Fibroblast of skin of left biceps (primary cell): ENCODE results near the gene RIPOR2.

Experiments used
- DNase-seq, 2 experiments: peaks; one replicate each; pipeline ENCODE4 v3.0.0-alpha.2; 2013; ENCODE audit warnings: low read depth in 2 of 2

The RIPOR2 gene

DNA sequence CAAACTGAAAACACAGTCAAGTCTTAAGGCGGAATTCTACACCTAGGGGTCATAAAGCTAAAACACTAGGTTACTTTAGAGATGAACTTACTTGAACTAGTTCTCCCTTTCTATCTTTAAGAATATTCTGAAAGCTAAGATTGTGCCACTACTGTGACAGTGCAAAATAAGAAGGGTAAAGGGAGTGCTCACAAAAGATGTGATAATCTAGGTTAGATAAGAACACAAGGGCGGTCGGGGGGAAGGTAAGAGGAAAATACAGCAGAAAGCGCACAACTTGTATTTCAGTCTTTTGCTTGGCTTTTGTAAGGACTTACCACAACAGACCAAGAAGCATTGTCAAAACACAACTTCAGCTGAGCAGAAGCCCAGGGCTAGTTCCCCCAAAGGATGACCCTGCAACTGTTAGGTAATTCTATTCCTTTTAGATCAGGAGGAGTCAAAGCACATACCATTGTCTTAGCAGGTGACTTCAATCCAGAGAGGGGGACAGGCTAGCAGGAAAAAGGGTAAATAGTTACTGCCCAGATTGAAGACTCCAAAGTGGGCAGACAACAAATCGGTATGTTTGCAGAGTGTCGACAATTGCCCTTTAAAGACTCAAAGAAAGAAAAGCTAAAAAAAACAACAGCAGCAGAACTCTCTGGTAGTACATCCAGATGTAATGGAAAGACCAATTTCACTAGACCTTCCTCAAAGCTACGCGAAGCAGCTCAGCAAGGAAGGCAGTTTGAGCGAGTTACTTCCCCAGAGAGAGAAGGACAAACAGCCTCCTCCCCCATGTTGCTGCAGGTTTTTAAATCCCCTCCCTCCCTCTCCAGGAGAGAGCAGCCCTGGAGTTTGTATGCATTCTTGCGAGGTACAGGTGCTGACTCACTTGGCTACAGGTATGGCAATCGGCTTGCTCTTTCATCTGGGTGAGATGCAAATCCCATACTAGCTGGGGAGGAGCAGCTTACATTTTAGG, 59.0 kb downstream of the RIPOR2 start:
- no peak for DNase-seq

DNA sequence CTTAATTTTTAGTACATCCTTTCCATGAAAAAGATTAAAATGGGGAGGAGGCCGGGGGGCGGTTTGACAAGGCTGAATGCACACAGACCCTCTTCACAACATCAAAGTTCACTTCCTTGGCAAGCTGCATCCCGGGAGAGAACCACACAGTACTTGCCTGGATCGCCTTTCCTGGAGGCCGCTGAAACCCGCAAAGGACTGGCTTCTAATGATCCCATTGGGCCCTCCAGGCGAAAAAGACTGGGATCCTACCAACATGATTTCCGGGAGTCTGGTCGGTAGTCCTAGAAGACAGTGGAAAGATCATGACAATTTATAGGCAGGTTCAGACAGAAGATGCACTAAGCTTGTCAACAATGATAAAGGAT, 60.2 kb downstream of the RIPOR2 start:
- DNase-seq: no peak

DNA sequence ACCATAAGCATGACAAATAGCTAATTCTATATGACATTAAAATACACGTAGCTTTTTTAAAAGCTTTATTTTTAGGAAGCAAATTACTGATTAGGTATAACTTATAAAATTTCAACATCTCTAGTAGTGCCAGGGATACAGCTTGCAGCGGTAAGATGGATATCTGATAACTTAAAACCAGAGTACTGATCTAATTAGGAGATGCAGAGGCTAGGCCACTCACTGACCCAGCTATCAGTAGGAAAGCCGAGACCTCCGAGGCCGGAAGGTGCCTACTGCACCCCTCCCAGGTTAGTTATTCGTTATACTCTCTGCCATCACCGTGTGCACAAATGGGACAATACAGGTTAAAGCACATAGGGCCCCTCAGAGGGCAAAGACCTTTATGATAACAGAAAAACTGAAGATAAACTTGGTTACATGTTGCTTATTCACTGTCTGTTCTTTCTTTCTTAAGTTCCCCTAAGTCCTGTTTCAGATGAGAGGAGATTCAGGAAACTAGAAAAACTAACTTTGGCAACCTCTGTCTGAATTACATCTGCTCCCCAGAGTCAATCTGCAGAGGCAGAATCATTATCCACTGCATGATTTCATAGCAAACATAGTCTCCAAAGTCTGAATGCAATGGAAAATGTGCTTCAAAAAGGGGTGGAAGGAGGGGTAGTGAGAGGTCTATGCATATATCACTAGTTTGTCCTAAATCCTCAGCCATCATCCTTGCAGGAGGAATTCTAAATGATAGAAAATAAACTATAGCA, 60.8 kb downstream of the RIPOR2 start:
- DNase-seq: no peak

DNA sequence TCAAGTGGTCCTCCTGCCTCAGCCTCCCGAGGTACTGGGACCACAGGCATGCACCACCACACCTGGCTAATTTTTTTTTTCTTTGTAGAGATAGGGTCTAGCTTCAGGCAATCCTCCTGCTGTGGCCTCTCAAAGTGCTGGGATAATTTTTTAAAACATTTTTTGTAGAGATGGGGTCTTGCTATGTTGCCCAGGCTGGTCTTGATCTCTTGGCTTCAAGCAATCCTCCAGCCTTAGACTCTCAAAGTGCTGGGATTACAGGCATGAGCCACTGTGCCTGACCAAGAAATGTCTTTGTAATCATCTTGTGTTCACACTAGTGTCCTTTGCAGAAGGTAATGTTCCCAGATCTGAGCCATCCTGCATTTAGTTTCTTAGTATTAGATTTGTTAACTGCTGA, 61.6 kb downstream of the RIPOR2 start:
- no peak for DNase-seq

- DNase-seq: no peak
Measured at GRCh38 chr6:24872779-24873178, 63.0 kb downstream of the RIPOR2 start.

DNA sequence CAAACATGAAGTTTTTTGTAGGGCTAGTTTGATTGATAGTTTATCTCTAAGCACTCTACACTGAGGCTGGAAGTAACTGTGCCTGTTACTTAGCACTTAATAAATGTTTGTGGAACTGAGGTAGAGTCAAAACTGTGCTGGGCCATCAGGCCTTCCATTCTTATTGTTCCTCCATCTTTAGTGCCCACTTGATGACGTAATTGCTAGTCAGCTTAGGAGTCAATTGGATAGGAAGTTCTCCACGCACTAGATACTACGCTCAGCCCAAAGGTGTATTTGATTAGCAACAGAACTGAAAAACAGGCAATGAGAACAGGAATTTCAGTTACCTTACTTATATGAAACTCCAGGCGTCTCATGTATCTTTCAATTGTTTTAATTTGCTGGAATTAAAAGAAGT, 67.0 kb downstream of the RIPOR2 start:
- DNase-seq: no peak

DNA sequence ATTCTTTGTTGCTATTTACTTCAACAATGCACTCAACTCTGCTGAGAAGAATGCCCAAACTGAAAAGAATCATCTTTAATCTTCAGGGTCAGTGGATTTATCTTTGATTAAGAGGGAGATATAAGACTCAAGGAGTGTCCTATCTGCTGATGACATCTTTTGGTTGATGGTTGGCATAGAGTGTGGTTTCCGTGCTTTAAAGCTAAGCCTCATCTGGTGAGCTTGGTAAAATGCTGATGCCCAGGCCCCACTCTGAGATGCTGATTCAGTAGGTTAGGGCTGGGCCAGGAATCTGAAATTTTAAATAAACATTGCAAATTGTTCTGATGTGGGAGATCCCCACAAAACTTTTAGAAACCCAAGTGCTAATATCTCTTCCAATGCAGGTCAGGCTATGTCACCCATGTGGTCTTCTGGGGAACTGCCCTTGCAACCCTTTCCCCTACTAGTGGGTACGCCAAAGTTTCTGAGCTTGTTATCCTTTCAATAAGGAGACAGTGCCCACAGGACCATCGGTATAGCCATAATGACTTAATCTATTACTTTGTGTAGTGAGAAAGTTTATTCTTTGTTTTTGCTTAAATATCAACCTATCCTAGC, 68.6 kb downstream of the RIPOR2 start:
- no peak for DNase-seq

DNA sequence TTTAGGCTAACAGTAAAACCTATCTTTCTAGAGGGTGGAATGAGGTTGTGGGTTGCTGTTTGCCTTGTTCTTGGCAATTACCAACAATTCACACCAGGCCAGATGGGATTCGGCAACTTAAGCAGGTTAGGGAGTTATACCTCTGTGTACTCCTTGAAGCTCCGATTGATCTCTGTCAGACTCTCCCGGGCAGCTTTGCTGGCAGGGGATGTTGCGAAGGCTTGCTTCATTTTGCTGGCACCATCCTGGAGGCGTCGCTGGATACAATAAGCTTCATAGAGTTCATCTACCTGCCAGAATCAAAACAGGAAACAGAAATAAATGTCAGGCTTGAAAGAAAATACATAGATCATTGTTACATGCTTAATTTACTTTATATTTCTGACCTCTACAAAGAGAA, 70.6 kb downstream of the RIPOR2 start:
- DNase-seq: no peak

DNA sequence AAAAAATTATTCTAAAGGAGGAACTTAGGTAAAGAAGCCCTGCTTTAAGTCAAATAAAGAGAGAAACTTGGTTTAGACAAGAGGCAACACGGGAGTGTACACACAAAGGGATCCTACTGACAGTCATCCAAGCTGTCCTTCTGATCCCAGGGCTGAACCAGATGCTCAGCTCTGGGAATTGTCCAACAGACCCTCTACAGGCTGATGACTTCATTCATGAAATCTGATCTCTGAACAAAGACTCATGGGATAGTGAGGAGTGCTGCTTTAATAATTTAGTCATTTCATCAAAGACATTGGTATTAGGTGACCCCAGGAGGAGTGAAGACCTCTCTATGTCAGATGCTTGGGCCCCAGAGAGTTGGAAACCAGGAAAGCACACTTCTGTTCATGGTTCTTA, 71.4 kb downstream of the RIPOR2 start:
- no peak for DNase-seq

GRCh38 chr6:24861934-24862333, 73.8 kb downstream of the RIPOR2 start:
- no peak for DNase-seq

GRCh38 chr6:24859608-24860200, 76.1 kb downstream of the RIPOR2 start:
- DNase-seq: peak in 1 of 2 experiments; percentile 25

- no peak for DNase-seq
Measured at GRCh38 chr6:24859132-24859531, 76.6 kb downstream of the RIPOR2 start.

- DNase-seq: no peak
Measured at GRCh38 chr6:24858177-24858653, 77.5 kb downstream of the RIPOR2 start.

- DNase-seq: no peak
Measured at GRCh38 chr6:24856901-24857670, 78.7 kb downstream of the RIPOR2 start.

DNA sequence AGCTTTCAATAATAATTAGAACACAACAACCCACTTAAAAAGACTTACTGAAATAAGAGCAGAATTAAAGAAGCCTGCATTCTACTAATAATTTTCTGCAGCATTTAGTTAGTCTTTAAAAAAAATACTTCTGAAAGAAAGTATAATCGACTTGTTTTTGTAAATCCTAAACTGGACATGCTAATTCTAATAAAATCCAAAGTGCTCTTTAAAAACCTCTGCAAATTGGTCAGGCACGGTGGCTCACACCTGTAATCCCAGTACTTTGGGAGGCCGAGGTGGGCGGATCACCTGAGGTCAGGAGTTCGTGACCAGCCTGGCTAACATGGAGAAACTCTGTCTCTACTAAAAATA, 79.5 kb downstream of the RIPOR2 start:
- no peak for DNase-seq

DNA sequence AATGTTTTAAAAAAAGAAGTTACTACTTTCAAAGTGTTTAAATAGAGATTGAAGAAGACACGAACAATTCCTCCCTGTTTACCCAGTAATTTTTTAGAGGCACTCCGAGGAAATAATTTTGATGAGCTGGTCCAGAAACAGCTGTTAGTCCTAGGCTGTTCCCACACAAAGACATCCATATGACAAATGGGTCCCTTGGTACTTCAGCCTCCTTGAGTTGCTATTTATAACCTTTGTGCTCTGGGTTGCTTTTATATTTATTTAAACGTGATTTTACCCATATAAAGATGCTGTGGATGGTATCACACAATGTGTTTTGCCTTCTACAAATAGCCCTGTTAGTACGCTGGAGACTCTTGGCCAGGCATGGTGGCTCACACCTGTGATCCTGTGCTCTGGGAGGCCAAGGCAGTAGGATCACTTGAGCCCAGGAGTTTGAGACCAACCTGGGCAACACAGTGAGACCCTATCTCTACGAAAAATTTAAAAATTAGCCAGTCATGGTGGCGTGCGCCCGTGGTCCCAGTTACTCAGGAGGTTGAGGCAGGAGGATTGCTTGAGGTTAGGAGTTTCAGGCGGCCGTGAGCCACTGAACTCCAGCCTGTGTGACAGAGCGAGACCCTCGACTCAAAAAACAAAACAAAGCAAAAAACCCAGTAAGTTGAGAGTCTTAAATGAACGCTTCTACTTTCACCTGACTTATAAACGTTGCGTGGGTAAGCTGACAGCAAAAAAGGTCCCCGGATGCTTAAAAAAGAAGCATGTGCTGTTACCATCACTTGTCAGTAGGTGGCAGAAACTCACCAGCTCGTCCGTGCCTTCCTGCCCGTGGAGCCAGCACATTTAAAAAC, 80.1 kb downstream of the RIPOR2 start:
- DNase-seq: peak in 1 of 2 experiments; percentile 28

- DNase-seq: no peak
Measured at GRCh38 chr6:24854077-24854666, 81.6 kb downstream of the RIPOR2 start.

GRCh38 chr6:24851086-24851485, 84.7 kb downstream of the RIPOR2 start:
- no peak for DNase-seq

- DNase-seq: no peak
Measured at GRCh38 chr6:24849713-24850112, 86.0 kb downstream of the RIPOR2 start.

- DNase-seq: no peak
Measured at GRCh38 chr6:24848461-24848860, 87.3 kb downstream of the RIPOR2 start.
